GM19351 (cell line): ENCODE data around the gene OR2K2.
"Not testable (repeated sequence)": the region's sequence is repeated elsewhere in the genome, so short reads cannot be mapped to it uniquely, and the experiment has no call there.

Experiments
- ATAC-seq: cut with Tn5 transposase; IDR thresholded peaks from one replicate; pipeline ENCODE4 v1.9.1; 2021; ENCODE audit warnings: mild to moderate bottlenecking, moderate library complexity; ENCODE audit not compliant: unreplicated experiment

The OR2K2 gene

DNA sequence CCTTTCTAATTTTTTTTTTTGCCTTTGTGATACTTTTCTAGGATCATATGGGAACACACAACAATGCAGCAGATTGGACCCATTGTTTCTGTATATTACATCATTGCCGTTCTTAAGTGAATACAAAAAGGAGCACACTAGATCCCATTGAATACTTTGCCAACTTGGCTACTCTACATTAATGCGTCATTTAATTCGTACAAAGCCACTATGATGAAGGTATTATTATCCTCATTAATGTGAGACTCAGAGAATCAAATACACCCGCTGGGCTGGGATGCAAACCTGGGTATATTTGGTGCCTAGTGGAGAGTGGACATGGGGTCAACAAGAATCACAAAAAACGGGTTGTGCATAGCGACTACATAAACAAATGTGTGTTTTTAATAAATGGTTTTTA is 31.9 kb downstream of the OR2K2 start:
- ATAC-seq: no peak

DNA sequence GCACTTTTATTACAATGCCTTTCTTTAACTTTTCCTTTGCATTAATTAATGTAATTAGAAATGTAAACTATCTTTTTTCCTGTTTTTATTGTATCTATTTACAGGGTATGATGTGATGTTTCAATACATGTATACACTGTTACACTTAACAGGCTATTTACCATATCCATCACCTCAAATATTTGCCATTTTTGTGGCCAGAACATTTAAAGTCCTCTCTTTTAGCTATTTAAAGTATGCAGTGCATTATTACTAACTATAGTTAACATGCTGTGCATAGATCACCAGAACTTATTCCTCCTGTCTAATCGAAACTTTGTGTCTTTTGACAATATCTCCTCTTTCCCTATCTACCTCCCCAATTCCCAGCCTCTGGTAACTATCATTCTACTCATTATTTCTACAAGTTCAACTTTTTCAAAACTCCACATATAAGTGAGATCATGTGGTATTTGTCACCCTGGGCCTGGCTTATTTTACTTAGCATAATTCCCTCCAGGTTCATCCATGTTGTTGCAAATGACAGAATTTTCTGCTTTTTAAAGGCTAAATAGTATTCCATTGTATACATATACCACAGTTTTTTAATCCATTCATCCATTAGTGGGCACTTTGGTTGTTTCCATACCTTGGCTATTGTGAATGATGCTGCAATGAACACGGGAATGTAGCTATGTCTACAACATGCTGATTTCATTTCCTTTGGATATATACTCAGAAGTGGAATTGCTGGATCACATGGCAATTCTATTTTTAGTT is 32.8 kb downstream of the OR2K2 start:
- no peak for ATAC-seq

GRCh38 chr9:111294691-111295451 is 35.2 kb downstream of the OR2K2 start:
- ATAC-seq: no peak

- no peak for ATAC-seq
These were observed 42.9 kb downstream of the OR2K2 start for GRCh38 chr9:111287127-111287526.

- ATAC-seq: no peak
These were observed 45.3 kb downstream of the OR2K2 start for GRCh38 chr9:111284703-111285102.

DNA sequence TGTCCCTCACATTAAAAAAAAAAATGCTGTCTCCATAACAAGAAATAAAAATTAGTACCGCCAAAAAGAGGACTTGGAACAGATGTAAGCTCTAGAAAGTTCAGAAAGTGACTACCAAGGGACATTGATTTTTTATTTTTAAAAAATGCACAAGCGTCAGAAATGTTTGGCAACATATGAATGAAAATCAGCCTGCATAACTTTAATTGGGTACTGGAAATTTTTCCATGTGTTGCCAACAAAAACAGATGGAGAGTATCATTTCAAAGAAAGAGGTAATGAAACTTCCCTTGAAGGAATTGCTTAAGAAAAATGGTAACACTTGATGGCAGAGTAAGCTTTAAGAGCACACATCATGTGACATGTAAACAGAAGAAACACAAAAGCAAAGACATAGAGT is 47.2 kb downstream of the OR2K2 start:
- ATAC-seq: no peak

DNA sequence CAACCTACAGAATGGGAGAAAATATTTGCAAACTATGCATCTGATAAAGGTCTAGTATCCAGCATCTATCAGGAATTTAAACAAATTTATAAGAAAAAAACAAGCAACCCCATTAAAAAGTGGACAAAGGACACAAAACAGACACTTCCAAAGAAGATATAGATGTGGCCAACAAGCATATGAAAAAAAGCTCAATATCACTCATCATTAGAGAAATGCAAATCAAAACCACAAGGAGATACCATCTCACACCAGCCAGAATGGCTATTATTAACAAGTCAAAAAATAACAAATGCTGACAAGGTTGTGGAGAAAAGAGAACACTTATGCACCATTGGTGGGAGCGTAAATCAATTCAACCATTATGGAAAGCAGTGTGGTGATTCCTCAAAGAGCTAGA is 49.2 kb downstream of the OR2K2 start:
- not testable (repeated sequence) for ATAC-seq
